ENCODE measurements around the gene CELSR2.
"Not testable (repeated sequence)": the region's sequence is repeated elsewhere in the genome, so short reads cannot be mapped to it uniquely, and the experiment has no call there.

CELSR2 gene

GRCh38 chr1:109248797-109249629 lies at the start of gene CELSR2:
TSS of gene CELSR2 (plus strand) at chr1:109249539. CDS start at chr1:109250080, 541 bp downstream.
- peak; percentile 91 for DNase-seq (ENCODE audit: low read depth, low spot score)

- no peak for DNase-seq (ENCODE audit: low read depth, low spot score)
These were observed 49.6 kb upstream of the CELSR2 start for GRCh38 chr1:109199710-109200109.

GRCh38 chr1:109201123-109201703 lies 48.1 kb upstream of the CELSR2 start:
- DNase-seq (ENCODE audit: low read depth, low spot score), result peak; percentile 63

GRCh38 chr1:109204484-109204883 lies 44.9 kb upstream of the CELSR2 start:
- no peak for DNase-seq (ENCODE audit: low read depth, low spot score)

GRCh38 chr1:109206339-109206738 lies 43.0 kb upstream of the CELSR2 start:
- DNase-seq (ENCODE audit: low read depth, low spot score), result no peak

- DNase-seq (ENCODE audit: low read depth, low spot score), result peak; percentile 78
These were observed 41.8 kb upstream of the CELSR2 start for GRCh38 chr1:109207467-109208103.

GRCh38 chr1:109208394-109208793 lies 40.9 kb upstream of the CELSR2 start:
- DNase-seq (ENCODE audit: low read depth, low spot score), result no peak

- no peak for DNase-seq (ENCODE audit: low read depth, low spot score)
These were observed 40.4 kb upstream of the CELSR2 start for GRCh38 chr1:109208836-109209463.

- DNase-seq (ENCODE audit: low read depth, low spot score), result no peak
These were observed 39.3 kb upstream of the CELSR2 start for GRCh38 chr1:109210058-109210457.

- DNase-seq (ENCODE audit: low read depth, low spot score), result no peak
These were observed 36.0 kb upstream of the CELSR2 start for GRCh38 chr1:109213345-109213823.

GRCh38 chr1:109213824-109214693 lies 35.3 kb upstream of the CELSR2 start, which contains the start of gene SARS1:
TSS of gene SARS1 (plus strand) at chr1:109213918. CDS start at chr1:109213993, 75 bp downstream.
- DNase-seq (ENCODE audit: low read depth, low spot score), result peak; percentile 89

GRCh38 chr1:109214695-109215623 lies 34.4 kb upstream of the CELSR2 start:
- DNase-seq (ENCODE audit: low read depth, low spot score), result peak; percentile 35

GRCh38 chr1:109216662-109217061 lies 32.7 kb upstream of the CELSR2 start:
- no peak for DNase-seq (ENCODE audit: low read depth, low spot score)

- DNase-seq (ENCODE audit: low read depth, low spot score), result no peak
These were observed 30.8 kb upstream of the CELSR2 start for GRCh38 chr1:109218516-109218915.

- not testable (repeated sequence) for DNase-seq (ENCODE audit: low read depth, low spot score)
These were observed 28.1 kb upstream of the CELSR2 start for GRCh38 chr1:109221201-109221600.

- no peak for DNase-seq (ENCODE audit: low read depth, low spot score)
These were observed 24.0 kb upstream of the CELSR2 start for GRCh38 chr1:109225308-109225707.

- no peak for DNase-seq (ENCODE audit: low read depth, low spot score)
These were observed 23.5 kb upstream of the CELSR2 start for GRCh38 chr1:109225711-109226445.

GRCh38 chr1:109228167-109228566 lies 21.2 kb upstream of the CELSR2 start:
- DNase-seq (ENCODE audit: low read depth, low spot score), result no peak

- DNase-seq (ENCODE audit: low read depth, low spot score), result peak; percentile 98
These were observed 19.7 kb upstream of the CELSR2 start for GRCh38 chr1:109229531-109230127.

All from ELF-1 (cell line).